Endodermal cell (in vitro differentiated cells): Measurements from ENCODE around the gene CALHM4. TPM values are rescaled to one million over a fixed set of nuclear protein-coding genes. Genes with fewer than 3 reads are reported as not detected.
A peak's percentile ranks its signal among the peaks of the same experiment; 100 is the strongest.

Experiments
- DNase-seq: peaks from one replicate; pipeline ENCODE4 v3.0.0-alpha.2; 2017
- H3K27ac ChIP-seq: 2 replicates; pipeline ENCODE4 v1.5.1; 2013; ENCODE audit warnings: mild to moderate bottlenecking, low read depth, low read length, moderate library complexity
- H3K27me3 ChIP-seq: 2 replicates; pipeline ENCODE4 v1.6.1; 2013; ENCODE audit warnings: mild to moderate bottlenecking, low read length, moderate library complexity; ENCODE audit not compliant: insufficient read depth, control insufficient read depth, poor library complexity, severe bottlenecking
- H3K36me3 ChIP-seq: 2 replicates; pipeline ENCODE4 v1.7.0; 2013; ENCODE audit warnings: mild to moderate bottlenecking, low read length, moderate library complexity; ENCODE audit not compliant: control insufficient read depth, insufficient read depth
- H3K4me1 ChIP-seq: one replicate; pipeline ENCODE4 v1.7.0; 2013; ENCODE audit warnings: low read length; ENCODE audit not compliant: control insufficient read depth, insufficient read depth
- H3K4me3 ChIP-seq: 2 replicates; pipeline ENCODE4 v1.5.1; 2013; ENCODE audit warnings: mild to moderate bottlenecking, low read length, moderate library complexity
- H3K9ac ChIP-seq: 2 replicates; pipeline ENCODE4 v1.6.1; 2013; ENCODE audit warnings: mild to moderate bottlenecking, low read length, moderate library complexity; ENCODE audit not compliant: poor library complexity, severe bottlenecking; ENCODE audit errors: extremely low read depth
- H3K9me3 ChIP-seq: 2 replicates; pipeline ENCODE4 v1.6.1; 2013; ENCODE audit warnings: mild to moderate bottlenecking, low read length, moderate library complexity; ENCODE audit not compliant: control insufficient read depth
- H3K27ac Mint-ChIP-seq: 2 replicates; pipeline ENCODE4 v1.8.0; 2020; ENCODE audit warnings: mixed read lengths
- H3K27me3 Mint-ChIP-seq: 2 replicates; pipeline ENCODE4 v1.8.0; 2021; ENCODE audit warnings: mild to moderate bottlenecking, mixed read lengths; ENCODE audit not compliant: insufficient read depth
- H3K36me3 Mint-ChIP-seq: 2 replicates; pipeline ENCODE4 v1.8.0; 2020; ENCODE audit warnings: low read depth, mixed read lengths
- H3K4me1 Mint-ChIP-seq: 2 replicates; pipeline ENCODE4 v1.8.0; 2020; ENCODE audit warnings: mixed read lengths
- H3K4me3 Mint-ChIP-seq: 2 replicates; pipeline ENCODE4 v1.8.0; 2020; ENCODE audit warnings: mild to moderate bottlenecking, moderate library complexity, mixed read lengths
- H3K9me3 Mint-ChIP-seq: 2 replicates; pipeline ENCODE4 v1.8.0; 2020; ENCODE audit warnings: mild to moderate bottlenecking, mixed read lengths
- CTCF ChIP-seq: fragments of 200-600 bp; sonication (generic); conservative IDR thresholded peaks from 2 replicates; pipeline ENCODE4 v1.5.0; 2021; ENCODE audit warnings: antibody characterized with exemption, mild to moderate bottlenecking
- WGBS, 2 experiments: methylation state at CpG; one replicate each; pipeline versions ENCODE4 v1.1.5 to v1.1.7; 2013; ENCODE audit warnings: missing lambda C conversion rate in 2 of 2, mixed read lengths in 1 of 2; ENCODE audit not compliant: insufficient coverage in 1 of 2, insufficient read length in 1 of 2; 5-methylcytosine and 5-hydroxymethylcytosine counted together
- total RNA-seq, 2 donors: library from RNA; stranded (reverse); fragmentation: NEBNext Ultra II Directional in 1 of 2; extraction: Animal tissue kit (Norgen Biotek cat#: 25700) in 1 of 2; gene quantifications; 2 replicates in 1 of 2; 3 replicates in 1 of 2; pipeline ENCODE4 v1.2.1, GENCODE V29; 2021

The CALHM4 gene
- total RNA-seq, 2 donors from 2014 or later: not detected

GRCh38 chr6:116513224-116513875 lies 40.2 kb upstream of the CALHM4 start:
- peaks cover 15% of the 10 kb centered on the region for H3K4me1 Mint-ChIP-seq
- H3K4me3 ChIP-seq: peak overlapping the region; percentile 61
- H3K9me3 ChIP-seq: peaks cover 11% of the 10 kb centered on the region
- H3K27ac Mint-ChIP-seq: no peak overlapping the region
- 92 to 95% methylated on average over 2 of the region's 2 CpGs for WGBS, 2 experiments
- no peak overlapping the region for H3K4me3 Mint-ChIP-seq
- H3K27me3 ChIP-seq: no peaks in the 10 kb centered on the region
- H3K4me1 ChIP-seq: peaks cover 7% of the 10 kb centered on the region
- H3K27ac ChIP-seq: no peak overlapping the region
- no peaks in the 10 kb centered on the region for H3K36me3 ChIP-seq
- no peak for TF ChIP-seq CTCF
- H3K36me3 Mint-ChIP-seq: no peaks in the 10 kb centered on the region
- peaks cover 4% of the 10 kb centered on the region for H3K27me3 Mint-ChIP-seq
- H3K9me3 Mint-ChIP-seq: peaks cover 7% of the 10 kb centered on the region
- DNase-seq: no peak
- H3K9ac ChIP-seq: no peak overlapping the region

- Histone ChIP-seq H3K4me3 (no peak overlapping the region), H3K4me1 (peaks cover 7% of the 10 kb centered on the region), H3K27me3 (peaks cover under 1% of the 10 kb centered on the region), H3K9me3 (peaks cover 5% of the 10 kb centered on the region), H3K9ac (no peak overlapping the region), H3K27ac (no peak overlapping the region), H3K36me3 (no peaks in the 10 kb centered on the region)
- Mint-ChIP-seq H3K27me3 (peaks cover 12% of the 10 kb centered on the region), H3K9me3 (peaks cover 3% of the 10 kb centered on the region), H3K27ac (no peak overlapping the region), H3K4me3 (no peak overlapping the region), H3K4me1 (peaks cover 15% of the 10 kb centered on the region), H3K36me3 (no peaks in the 10 kb centered on the region)
- no peak for TF ChIP-seq CTCF
- 92 to 96% methylated on average over 4 of the region's 4 CpGs for WGBS, 2 experiments
- DNase-seq: no peak
Observed at GRCh38 chr6:116514111-116514510, 39.4 kb upstream of the CALHM4 start.

- Histone ChIP-seq H3K4me3 (no peak overlapping the region), H3K9ac (no peak overlapping the region), H3K4me1 (peaks cover 7% of the 10 kb centered on the region), H3K27me3 (peaks cover 9% of the 10 kb centered on the region), H3K27ac (no peak overlapping the region), H3K36me3 (no peaks in the 10 kb centered on the region), H3K9me3 (no peaks in the 10 kb centered on the region)
- no peak overlapping the region for H3K27ac Mint-ChIP-seq
- no peaks in the 10 kb centered on the region for H3K9me3 Mint-ChIP-seq
- no peaks in the 10 kb centered on the region for H3K36me3 Mint-ChIP-seq
- H3K27me3 Mint-ChIP-seq: peaks cover 18% of the 10 kb centered on the region
- peaks cover 15% of the 10 kb centered on the region for H3K4me1 Mint-ChIP-seq
- DNase-seq: no peak
- no peak overlapping the region for H3K4me3 Mint-ChIP-seq
- TF ChIP-seq CTCF: no peak
Observed at GRCh38 chr6:116515141-116515540, 38.4 kb upstream of the CALHM4 start.
